Panc1 (cell line): ENCODE measurements around the gene LOX.

ENCODE experiments used
- CTCF ChIP-seq: fragments of 450-650 bp; IDR thresholded peaks from 2 replicates; pipeline ENCODE4 v1.5.1; 2017; ENCODE audit warnings: mild to moderate bottlenecking
- POLR2AphosphoS5 ChIP-seq: IDR thresholded peaks from 2 replicates; pipeline ENCODE4 v1.6.1; 2012; ENCODE audit warnings: mild to moderate bottlenecking, low read depth, low read length, moderate library complexity
- SIN3A ChIP-seq: IDR thresholded peaks from 2 replicates; pipeline ENCODE4 v1.6.1; 2012; ENCODE audit warnings: low read depth, mild to moderate bottlenecking, low read length, moderate library complexity, borderline replicate concordance; ENCODE audit not compliant: insufficient read depth

GRCh38 chr5:122053181-122054109 lies 24.6 kb downstream of the LOX start:
- no peak for TF ChIP-seq CTCF
- no peak for TF ChIP-seq SIN3A
- TF ChIP-seq POLR2AphosphoS5: no peak
